HG03558 (cell line): ENCODE results near the gene PROM2.
"Not testable (repeated sequence)": the region's sequence is repeated elsewhere in the genome, so short reads cannot be mapped to it uniquely, and the experiment has no call there.

Experiments
- ATAC-seq: cut with Tn5 transposase; IDR thresholded peaks from one replicate; pipeline ENCODE4 v1.9.1; 2021; ENCODE audit warnings: moderate number of reproducible peaks; ENCODE audit not compliant: unreplicated experiment; ENCODE audit errors: extremely low read depth

Gene PROM2

DNA sequence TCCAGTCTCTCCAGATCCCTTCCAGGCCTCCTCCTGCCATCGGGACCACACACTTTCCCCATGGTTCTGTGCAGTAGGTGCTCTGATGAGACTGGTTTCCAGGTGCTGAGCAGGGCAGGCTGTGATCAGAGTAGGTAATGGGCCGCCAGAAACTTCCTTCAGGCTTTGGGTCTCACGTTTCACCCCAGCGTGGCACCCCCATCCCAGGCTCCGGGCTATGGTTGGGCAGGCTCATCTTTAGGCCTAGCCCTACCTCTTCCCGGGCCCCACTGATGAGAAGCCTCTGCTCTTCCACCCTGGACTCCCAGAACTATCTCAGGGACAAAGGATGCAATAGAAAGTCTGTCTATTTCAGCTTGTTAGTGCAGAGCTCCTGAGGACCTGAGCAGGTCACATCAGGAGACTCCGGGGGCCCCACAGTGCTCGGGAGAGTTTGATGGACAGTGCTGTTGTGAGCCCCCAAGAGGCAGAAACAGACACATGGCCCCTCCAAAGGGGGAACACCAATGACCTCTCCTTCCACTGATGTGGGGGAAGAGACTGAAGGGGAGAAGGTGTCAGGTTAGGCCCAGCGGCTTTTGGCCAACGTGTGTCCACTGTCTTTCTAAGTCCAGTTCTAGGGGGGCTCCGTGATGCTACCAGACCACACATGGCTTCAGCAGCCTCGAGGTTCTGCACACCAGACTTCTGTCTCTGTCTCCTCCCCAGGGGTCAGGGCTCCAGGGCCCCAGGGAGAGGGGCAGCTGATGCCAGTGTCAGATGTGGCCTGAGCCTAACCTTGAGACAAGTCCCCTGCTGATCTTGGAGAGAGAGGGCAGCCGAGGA is 5.8 kb upstream of the PROM2 start:
- ATAC-seq, result no peak

GRCh38 chr2:95269036-95269680 is 5.1 kb upstream of the PROM2 start:
- no peak for ATAC-seq

GRCh38 chr2:95269745-95270144 is 4.5 kb upstream of the PROM2 start:
- not testable (repeated sequence) for ATAC-seq

DNA sequence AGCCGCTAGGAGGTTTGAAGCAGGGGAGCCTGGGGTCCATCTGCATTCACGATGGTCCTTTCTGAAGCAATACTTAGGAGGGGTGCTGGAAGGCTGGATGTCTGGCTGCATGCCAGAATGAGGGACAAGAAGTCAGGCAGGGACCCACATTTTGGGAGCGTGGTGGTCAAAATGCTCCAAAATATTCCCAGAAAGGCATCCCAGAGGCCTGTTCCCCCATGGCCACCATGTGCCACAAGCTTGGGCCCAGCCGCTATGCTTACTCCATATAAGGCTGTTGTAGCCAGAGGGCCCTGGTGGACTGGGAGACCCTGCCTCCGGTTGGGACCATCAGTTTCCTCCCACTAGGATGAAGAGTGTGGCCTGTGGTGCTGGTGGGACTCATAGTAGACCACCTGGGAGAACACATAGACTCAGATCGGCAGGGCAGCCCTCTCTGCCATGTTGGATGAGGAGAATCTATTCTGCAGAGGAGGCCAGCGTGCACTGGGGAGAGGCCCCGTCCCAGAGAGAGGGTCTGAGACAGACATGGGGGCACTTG is 3.6 kb upstream of the PROM2 start:
- ATAC-seq, result no peak

- no peak for ATAC-seq
Measured at GRCh38 chr2:95271381-95271971, 2.8 kb upstream of the PROM2 start.

GRCh38 chr2:95272299-95272751 is 1.9 kb upstream of the PROM2 start:
- no peak for ATAC-seq

- no peak for ATAC-seq
Measured at GRCh38 chr2:95272781-95273180, 1.5 kb upstream of the PROM2 start.

GRCh38 chr2:95273566-95274290 is 521 bp upstream of the PROM2 start:
- no peak for ATAC-seq

- no peak for ATAC-seq
Measured at GRCh38 chr2:95275151-95275515, 884 bp downstream of the PROM2 start.

DNA sequence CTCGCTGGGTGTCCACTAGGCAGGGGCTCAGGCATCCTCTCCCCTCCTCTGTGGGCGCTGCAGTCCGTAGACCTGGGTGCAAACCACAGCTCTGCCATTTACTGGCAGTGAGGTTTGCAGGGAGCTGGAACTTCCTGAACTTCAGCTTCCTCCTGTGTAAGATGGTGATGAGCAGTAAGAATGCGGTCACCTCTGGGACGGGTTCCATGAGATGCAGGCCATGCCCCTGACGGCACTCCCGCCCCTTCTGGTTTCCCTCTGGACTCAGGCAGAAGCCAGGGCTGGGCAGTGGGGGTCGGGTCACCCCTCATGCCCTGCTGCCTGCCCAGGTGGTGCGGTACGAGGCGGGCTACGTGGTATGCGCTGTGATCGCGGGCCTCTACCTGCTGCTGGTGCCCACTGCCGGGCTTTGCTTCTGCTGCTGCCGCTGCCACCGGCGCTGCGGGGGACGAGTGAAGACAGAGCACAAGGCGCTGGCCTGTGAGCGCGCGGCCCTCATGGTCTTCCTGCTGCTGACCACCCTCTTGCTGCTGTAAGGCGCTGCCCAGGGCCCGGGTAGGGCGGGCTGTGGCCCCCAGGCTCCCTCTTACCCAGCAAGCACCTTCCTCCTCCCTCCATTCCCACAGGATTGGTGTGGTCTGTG is 1.5 kb downstream of the PROM2 start:
- ATAC-seq, result no peak

GRCh38 chr2:95276244-95276887 is 2.1 kb downstream of the PROM2 start:
- ATAC-seq, result no peak

GRCh38 chr2:95276888-95277245 is 2.6 kb downstream of the PROM2 start:
- ATAC-seq, result no peak

DNA sequence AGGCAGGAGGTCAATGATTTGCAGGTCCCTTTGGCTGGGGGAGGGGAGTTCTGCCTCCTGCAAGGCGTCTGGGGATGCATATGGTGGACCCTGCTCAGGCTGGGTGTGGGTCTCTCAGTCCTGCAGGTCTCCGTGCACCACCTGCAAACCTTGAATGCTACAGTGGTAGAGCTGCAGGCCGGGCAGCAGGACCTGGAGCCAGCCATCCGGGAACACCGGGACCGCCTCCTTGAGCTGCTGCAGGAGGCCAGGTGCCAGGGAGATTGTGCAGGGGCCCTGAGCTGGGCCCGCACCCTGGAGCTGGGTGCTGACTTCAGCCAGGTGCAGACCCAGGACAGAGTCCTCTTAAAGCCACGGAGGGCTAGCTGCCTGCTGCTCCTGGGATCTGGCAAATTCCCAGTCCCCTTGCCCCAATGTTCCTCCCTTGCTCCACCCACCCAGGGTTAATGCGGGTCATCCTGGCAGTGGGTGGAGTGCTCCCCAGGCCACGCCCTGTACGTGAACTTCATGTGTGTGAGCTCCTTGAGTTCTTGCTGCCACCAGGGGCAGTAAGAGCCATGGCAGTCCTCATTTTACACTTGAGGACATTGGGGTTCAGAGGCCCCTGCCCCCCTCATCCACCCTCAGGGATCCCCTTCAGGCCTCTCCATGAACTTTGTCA is 3.1 kb downstream of the PROM2 start:
- no peak for ATAC-seq

DNA sequence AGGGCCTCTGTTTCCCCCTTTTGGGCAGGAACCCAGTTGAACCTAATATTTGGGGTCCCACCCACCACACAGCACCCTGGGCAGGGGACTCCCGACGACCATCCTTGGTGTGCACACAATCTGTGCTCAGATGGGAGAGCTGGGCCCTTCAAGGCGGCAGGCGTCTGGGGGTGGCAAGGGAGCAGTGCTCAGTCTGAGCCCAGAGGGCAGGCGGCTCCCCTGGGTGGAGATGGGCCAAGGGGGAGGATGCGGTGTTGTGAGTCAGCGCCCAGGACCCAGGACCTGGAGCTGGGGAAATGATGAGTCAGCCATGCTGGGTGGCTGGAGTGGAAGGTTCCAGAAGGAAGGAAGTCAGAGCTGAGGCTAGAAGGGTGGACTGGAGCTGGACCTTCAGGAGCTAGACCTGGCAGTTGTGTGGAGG is 3.8 kb downstream of the PROM2 start:
- ATAC-seq, result no peak

DNA sequence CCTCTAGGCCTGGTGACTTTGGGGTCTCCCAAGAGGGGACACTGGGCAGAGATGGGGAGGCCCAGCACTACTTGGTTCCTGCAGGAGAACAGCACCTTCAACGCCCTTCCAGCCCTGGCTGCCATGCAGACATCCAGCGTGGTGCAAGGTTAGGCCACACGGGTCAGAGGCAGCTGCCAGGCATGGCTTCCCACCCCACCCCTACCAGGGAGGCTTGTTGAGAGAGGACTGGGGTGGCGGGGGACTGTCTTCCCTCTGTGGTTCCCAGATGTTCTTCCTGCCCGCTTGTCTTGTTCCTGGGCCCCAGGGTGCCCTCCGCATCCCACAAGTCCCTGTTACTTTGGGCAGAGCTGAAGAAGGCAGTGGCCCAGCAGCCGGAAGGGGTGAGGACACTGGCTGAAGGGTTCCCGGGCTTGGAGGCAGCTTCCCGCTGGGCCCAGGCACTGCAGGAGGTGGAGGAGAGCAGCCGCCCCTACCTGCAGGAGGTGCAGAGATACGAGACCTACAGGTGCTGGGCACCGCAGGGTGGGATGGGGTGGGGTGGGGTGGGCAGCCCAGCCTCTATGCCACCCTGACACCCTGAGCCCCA is 4.5 kb downstream of the PROM2 start:
- ATAC-seq, result no peak

GRCh38 chr2:95279435-95280035 is 5.3 kb downstream of the PROM2 start:
- no peak for ATAC-seq

- no peak for ATAC-seq
Measured at GRCh38 chr2:95281071-95281470, 6.8 kb downstream of the PROM2 start.

DNA sequence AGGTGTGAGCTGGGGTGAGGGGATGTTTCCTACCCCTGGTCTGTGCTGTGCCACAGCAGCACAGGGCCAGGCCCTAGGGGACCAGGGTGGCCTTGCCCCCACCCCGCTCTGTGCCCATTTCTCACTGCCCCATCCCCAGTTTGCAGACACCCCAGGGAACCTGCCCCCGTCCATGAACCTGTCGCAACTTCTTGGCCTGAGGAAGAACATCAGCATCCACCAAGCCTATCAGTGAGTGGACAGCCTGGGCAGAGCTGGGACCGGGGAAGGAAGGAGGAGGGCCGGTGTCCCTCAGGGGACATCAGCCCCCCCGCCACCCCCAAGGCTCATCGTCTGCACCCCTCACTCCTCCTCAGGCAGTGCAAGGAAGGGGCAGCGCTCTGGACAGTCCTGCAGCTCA is 7.5 kb downstream of the PROM2 start:
- no peak for ATAC-seq
